Breast epithelium (tissue), 3 donors: ENCODE data around the gene EIF2S1.
"Not testable (repeated sequence)": the region's sequence is repeated elsewhere in the genome, so short reads cannot be mapped to it uniquely, and the experiment has no call there.

Source experiments
- CTCF ChIP-seq, 3 donors: fragments of 450-650 bp; IDR thresholded peaks; one replicate each; pipeline ENCODE4 v1.5.1; 2016 to 2017; ENCODE audit warnings: antibody characterized with exemption in 3 of 3, mild to moderate bottlenecking in 3 of 3, moderate library complexity in 3 of 3
- POLR2A ChIP-seq: fragments of 450-650 bp; IDR thresholded peaks from one replicate; pipeline ENCODE4 v1.6.1; 2016; ENCODE audit warnings: antibody characterized with exemption, mild to moderate bottlenecking, moderate library complexity

- TF ChIP-seq POLR2A; CTCF (IDR thresholded peaks at IDR 0.05): not testable (repeated sequence)
Observed at GRCh38 chr14:67408122-67408801, 48.1 kb downstream of the EIF2S1 start.
